Suprapubic skin (tissue), 4 donors: Measurements from ENCODE around the gene ATP5F1E. TPM values are rescaled to one million over a fixed set of nuclear protein-coding genes. Genes with fewer than 3 reads are reported as not detected.

Source experiments
- DNase-seq, 2 donors: peaks; one replicate each; pipeline ENCODE4 v3.0.0-alpha.2; 2019; ENCODE audit warnings: low spot score in 2 of 2
- H3K27ac ChIP-seq: fragments of 200-600 bp; sonication (generic); one replicate; pipeline ENCODE4 v1.5.1; 2019
- H3K27me3 ChIP-seq: fragments of 200-600 bp; sonication (generic); one replicate; pipeline ENCODE4 v1.5.1; 2019
- H3K36me3 ChIP-seq: fragments of 200-600 bp; sonication (generic); one replicate; pipeline ENCODE4 v1.5.1; 2019
- H3K4me1 ChIP-seq: fragments of 200-600 bp; sonication (generic); one replicate; pipeline ENCODE4 v1.5.1; 2019
- H3K4me3 ChIP-seq: fragments of 200-600 bp; sonication (generic); one replicate; pipeline ENCODE4 v1.5.1; 2019; ENCODE audit warnings: mild to moderate bottlenecking
- H3K9me3 ChIP-seq: fragments of 200-600 bp; sonication (generic); one replicate; pipeline ENCODE4 v1.5.1; 2019
- CTCF ChIP-seq, 2 donors: fragments of 200-600 bp in 1 of 2; fragments of 450-650 bp in 1 of 2; sonication (generic) in 1 of 2; IDR thresholded peaks; one replicate each; pipeline ENCODE4 v1.5.1; 2016 to 2019; ENCODE audit warnings: antibody characterized with exemption in 2 of 2, mild to moderate bottlenecking in 1 of 2, moderate library complexity in 1 of 2
- EP300 ChIP-seq: sonication (generic); formaldehyde crosslinking; IDR thresholded peaks from one replicate; pipeline ENCODE4 v1.6.1; 2017; ENCODE audit warnings: antibody characterized with exemption
- POLR2A ChIP-seq, 2 donors: fragments of 450-650 bp; IDR thresholded peaks; one replicate each; pipeline ENCODE4 v1.6.1; 2017; ENCODE audit warnings: antibody characterized with exemption in 2 of 2, mild to moderate bottlenecking in 2 of 2, moderate library complexity in 2 of 2
- POLR2AphosphoS5 ChIP-seq, 3 donors: sonication (generic); formaldehyde crosslinking; IDR thresholded peaks; one replicate each; pipeline ENCODE4 v1.6.1; 2017; ENCODE audit warnings: antibody characterized with exemption in 3 of 3
- WGBS: methylation state at CpG from one replicate; pipeline ENCODE4 v1.1.5; 2018; 5-methylcytosine and 5-hydroxymethylcytosine counted together
- total RNA-seq, 4 donors: library from RNA; depleted of rRNA; stranded (reverse); fragments of >200 nt; gene quantifications; one replicate each; pipeline ENCODE4 v1.1.0, GENCODE V29; 2016

ATP5F1E gene
- total RNA-seq, 4 donors from 2014 or later, result 16.1 to 26.8 (median 19.5) TPM

- no peaks in the 10 kb centered on the region for H3K9me3 ChIP-seq
- no peak for TF ChIP-seq POLR2AphosphoS5 (IDR thresholded peaks at IDR 0.05)
- TF ChIP-seq CTCF (IDR thresholded peaks at IDR 0.05), result no peak
- no peak for TF ChIP-seq POLR2A (IDR thresholded peaks at IDR 0.05)
- no peak for TF ChIP-seq EP300
- WGBS, result 38% methylated on average over 4 of the region's 4 CpGs
- no peak overlapping the region for H3K4me3 ChIP-seq
- peaks cover 11% of the 10 kb centered on the region for H3K4me1 ChIP-seq
- no peak overlapping the region for H3K27ac ChIP-seq
- DNase-seq, result no peak
- no peaks in the 10 kb centered on the region for H3K36me3 ChIP-seq
- peaks cover 5% of the 10 kb centered on the region for H3K27me3 ChIP-seq
Measured at GRCh38 chr20:59064214-59064722, 32.1 kb upstream of the ATP5F1E start.

- peaks cover 6% of the 10 kb centered on the region for H3K27me3 ChIP-seq
Measured at GRCh38 chr20:59063358-59064213, 31.5 kb upstream of the ATP5F1E start.

GRCh38 chr20:59062081-59062480 lies 29.9 kb upstream of the ATP5F1E start:
- Histone ChIP-seq H3K36me3 (no peaks in the 10 kb centered on the region), H3K4me1 (peaks cover 11% of the 10 kb centered on the region), H3K27me3 (peaks cover 3% of the 10 kb centered on the region), H3K9me3 (no peaks in the 10 kb centered on the region), H3K4me3 (no peak overlapping the region), H3K27ac (no peak overlapping the region)
- 65% methylated on average over 4 of the region's 4 CpGs for WGBS
- TF ChIP-seq CTCF (IDR thresholded peaks at IDR 0.05) (no peak), POLR2AphosphoS5 (IDR thresholded peaks at IDR 0.05) (no peak), EP300 (no peak), POLR2A (IDR thresholded peaks at IDR 0.05) (no peak)
- DNase-seq, result no peak

More at GRCh38 chr20:59063358-59064213, 31.5 kb upstream of the ATP5F1E start:
- Histone ChIP-seq H3K36me3 (no peaks in the 10 kb centered on the region), H3K4me3 (no peak overlapping the region), H3K4me1 (peaks cover 11% of the 10 kb centered on the region), H3K27ac (no peak overlapping the region), H3K9me3 (no peaks in the 10 kb centered on the region)
- TF ChIP-seq EP300 (no peak), CTCF (IDR thresholded peaks at IDR 0.05) (no peak), POLR2A (IDR thresholded peaks at IDR 0.05) (no peak), POLR2AphosphoS5 (IDR thresholded peaks at IDR 0.05) (no peak)
- DNase-seq, result no peak
- 45% methylated on average over 22 of the region's 22 CpGs for WGBS

- no peak for DNase-seq
- no peaks in the 10 kb centered on the region for H3K9me3 ChIP-seq
- no peaks in the 10 kb centered on the region for H3K36me3 ChIP-seq
- WGBS, result 59% methylated on average over 7 of the region's 7 CpGs
- no peaks in the 10 kb centered on the region for H3K4me1 ChIP-seq
- no peak overlapping the region for H3K27ac ChIP-seq
- H3K4me3 ChIP-seq, result no peak overlapping the region
- peaks cover 20% of the 10 kb centered on the region for H3K27me3 ChIP-seq
- TF ChIP-seq POLR2AphosphoS5 (IDR thresholded peaks at IDR 0.05), result no peak
- TF ChIP-seq POLR2A (IDR thresholded peaks at IDR 0.05), result no peak
- TF ChIP-seq CTCF (IDR thresholded peaks at IDR 0.05), result no peak
- no peak for TF ChIP-seq EP300
Measured at GRCh38 chr20:59055302-59055701, 23.2 kb upstream of the ATP5F1E start.

GRCh38 chr20:59051666-59052185 lies 19.6 kb upstream of the ATP5F1E start:
- Histone ChIP-seq H3K27me3 (peaks cover 17% of the 10 kb centered on the region), H3K9me3 (no peaks in the 10 kb centered on the region), H3K36me3 (no peaks in the 10 kb centered on the region), H3K4me1 (no peaks in the 10 kb centered on the region), H3K27ac (no peak overlapping the region), H3K4me3 (no peak overlapping the region)
- no peak for TF ChIP-seq EP300
- TF ChIP-seq POLR2AphosphoS5 (IDR thresholded peaks at IDR 0.05), result no peak
- TF ChIP-seq CTCF (IDR thresholded peaks at IDR 0.05), result no peak
- WGBS, result 87% methylated on average over 6 of the region's 6 CpGs
- no peak for DNase-seq
